Muscle of leg (tissue), 11 donors: ENCODE measurements around the gene GLTP. TPM values are rescaled to one million over a fixed set of nuclear protein-coding genes. Genes with fewer than 3 reads are reported as not detected.
A peak's percentile ranks its signal among the peaks of the same experiment; 100 is the strongest.

Experiments used
- DNase-seq: peaks from one replicate; pipeline ENCODE4 v3.0.0; 2013
- H3K27ac ChIP-seq: one replicate; pipeline ENCODE4 v1.5.1; 2013; ENCODE audit warnings: mild to moderate bottlenecking, low read length, control low read depth
- H3K27me3 ChIP-seq: one replicate; pipeline ENCODE4 v1.6.1; 2013; ENCODE audit warnings: low read length; ENCODE audit not compliant: control insufficient read depth, insufficient read depth
- H3K36me3 ChIP-seq: one replicate; pipeline ENCODE4 v1.6.1; 2013; ENCODE audit warnings: low read length; ENCODE audit not compliant: control insufficient read depth, insufficient read depth
- H3K4me1 ChIP-seq: one replicate; pipeline ENCODE4 v1.6.1; 2013; ENCODE audit warnings: low read length; ENCODE audit not compliant: control insufficient read depth, insufficient read depth
- H3K4me3 ChIP-seq: one replicate; pipeline ENCODE4 v1.5.1; 2013; ENCODE audit warnings: low read length, control low read depth
- H3K9me3 ChIP-seq: replicated peaks from 2 replicates; pipeline ENCODE4 v1.6.1; 2013; ENCODE audit warnings: low read depth, low read length; ENCODE audit not compliant: control insufficient read depth
- WGBS: methylation state at CpG from one replicate; pipeline ENCODE4 v1.1.5; 2013; ENCODE audit warnings: missing lambda C conversion rate; ENCODE audit not compliant: insufficient coverage; 5-methylcytosine and 5-hydroxymethylcytosine counted together
- polyA plus RNA-seq, 8 donors: library from polyadenylated mRNA; unstranded; fragments of 120-200 nt; gene quantifications; one replicate each; pipeline versions ENCODE4 v1.2.1 to v1.2.3, GENCODE V29; 2013; ENCODE audit warnings: inconsistent platforms in 1 of 8, low replicate concordance in 1 of 8; ENCODE audit not compliant: insufficient read length in 8 of 8, insufficient read depth in 1 of 8
- total RNA-seq: library from RNA; stranded (reverse); fragments of 120-200 nt; gene quantifications from one replicate; pipeline ENCODE4 v1.2.4, GENCODE V29; 2013

The GLTP gene
- total and polyA plus RNA-seq, 9 donors = 17.9 to 34.2 (median 22.4) TPM

- H3K27ac ChIP-seq = no peak within 1 kb of the TSS
- peak; percentile 72 for DNase-seq
- 6% methylated on average over 56 of the region's 67 CpGs for WGBS
Measured at GRCh38 chr12:109833307-109834189, 46.8 kb downstream of the GLTP start, which contains the start of gene TRPV4. TSS of gene TRPV4 (minus strand) at chr12:109833398. CDS start at chr12:109814796, 18,602 bp downstream.

GRCh38 chr12:109832541-109833306, 47.6 kb downstream of the GLTP start:
- Histone ChIP-seq H3K27ac (no peak overlapping the region), H3K9me3 (no peaks in the 10 kb centered on the region), H3K36me3 (no peaks in the 10 kb centered on the region), H3K4me3 (peak overlapping the region; percentile 52), H3K4me1 (peaks cover 11% of the 10 kb centered on the region), H3K27me3 (peaks cover 16% of the 10 kb centered on the region)
- 8% methylated on average over 24 of the region's 31 CpGs for WGBS
- no peak for DNase-seq

More at GRCh38 chr12:109833307-109834189, 46.8 kb downstream of the GLTP start, which contains the start of gene TRPV4:
- Histone ChIP-seq H3K27me3 (peaks cover 16% of the 10 kb centered on the region), H3K4me3 (peak within 1 kb of the TSS; percentile 52), H3K4me1 (peaks cover 11% of the 10 kb centered on the region), H3K9me3 (no peaks in the 10 kb centered on the region), H3K36me3 (no peaks in the 10 kb centered on the region)

GRCh38 chr12:109831929-109832328, 48.4 kb downstream of the GLTP start:
- DNase-seq = no peak
- Histone ChIP-seq H3K4me1 (peaks cover 11% of the 10 kb centered on the region), H3K36me3 (no peaks in the 10 kb centered on the region), H3K4me3 (no peak overlapping the region), H3K27ac (no peak overlapping the region), H3K27me3 (peaks cover 16% of the 10 kb centered on the region), H3K9me3 (no peaks in the 10 kb centered on the region)
- 78% methylated on average over 7 of the region's 9 CpGs for WGBS

DNA sequence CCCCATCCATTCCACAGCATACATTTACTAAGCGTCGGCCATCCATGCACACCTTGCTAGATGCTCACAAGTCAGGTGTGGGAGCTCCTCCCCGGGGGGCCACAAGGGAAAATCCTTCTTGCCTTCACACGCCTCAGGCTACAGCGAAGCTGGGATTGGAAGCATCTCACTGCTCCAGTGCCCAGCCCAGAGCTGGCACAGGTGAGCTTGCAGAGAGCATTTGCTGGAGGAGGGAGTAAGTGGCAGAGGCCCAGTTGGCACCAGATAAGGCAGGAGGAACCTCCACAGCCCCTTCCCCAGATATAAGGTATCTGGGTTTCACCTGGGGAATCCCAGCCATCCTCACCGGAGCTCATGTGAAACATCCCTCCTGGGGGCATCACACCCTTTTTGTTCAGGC, 49.0 kb downstream of the GLTP start:
- Histone ChIP-seq H3K9me3 (no peaks in the 10 kb centered on the region), H3K4me3 (no peak overlapping the region), H3K4me1 (peaks cover 11% of the 10 kb centered on the region), H3K27me3 (peaks cover 16% of the 10 kb centered on the region), H3K36me3 (no peaks in the 10 kb centered on the region), H3K27ac (no peak overlapping the region)
- 77% methylated on average over 4 of the region's 6 CpGs for WGBS
- no peak for DNase-seq

GRCh38 chr12:109830718-109831117, 49.6 kb downstream of the GLTP start:
- peaks cover 16% of the 10 kb centered on the region for H3K27me3 ChIP-seq

DNA sequence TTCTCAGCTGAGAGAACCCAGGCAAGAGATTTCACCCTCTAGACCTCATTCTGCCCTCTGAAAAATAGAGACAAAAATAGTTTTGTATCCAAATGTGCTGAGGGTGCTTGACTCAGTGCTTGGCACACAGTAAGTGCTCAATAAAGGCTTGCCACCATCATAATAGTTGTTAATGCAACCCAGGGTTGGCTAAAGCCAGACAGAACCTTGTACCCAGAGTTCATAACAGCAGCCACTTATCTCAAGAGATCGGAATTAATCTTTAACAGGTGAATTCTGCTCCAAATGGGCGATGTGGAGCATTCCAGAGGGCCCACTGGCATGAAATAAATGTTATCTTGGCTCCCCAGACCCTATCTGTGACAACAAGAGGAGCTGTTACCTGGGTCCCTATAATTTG, 50.1 kb downstream of the GLTP start:
- H3K27ac ChIP-seq = no peak overlapping the region
- H3K36me3 ChIP-seq = no peaks in the 10 kb centered on the region
- no peaks in the 10 kb centered on the region for H3K9me3 ChIP-seq
- DNase-seq = no peak
- H3K4me3 ChIP-seq = no peak overlapping the region
- peaks cover 16% of the 10 kb centered on the region for H3K27me3 ChIP-seq
- H3K4me1 ChIP-seq = peaks cover 11% of the 10 kb centered on the region
- WGBS = 71% methylated on average over 1 of the region's 2 CpGs

More at GRCh38 chr12:109830718-109831117, 49.6 kb downstream of the GLTP start:
- Histone ChIP-seq H3K4me3 (no peak overlapping the region), H3K9me3 (no peaks in the 10 kb centered on the region), H3K36me3 (no peaks in the 10 kb centered on the region), H3K4me1 (peaks cover 11% of the 10 kb centered on the region), H3K27ac (no peak overlapping the region)
- DNase-seq = no peak
- WGBS = 33% methylated on average over 2 of the region's 2 CpGs

GRCh38 chr12:109829667-109830066, 50.7 kb downstream of the GLTP start:
- DNase-seq = no peak
- no peaks in the 10 kb centered on the region for H3K9me3 ChIP-seq
- peaks cover 11% of the 10 kb centered on the region for H3K4me1 ChIP-seq
- H3K36me3 ChIP-seq = no peaks in the 10 kb centered on the region
- no peak overlapping the region for H3K4me3 ChIP-seq
- H3K27me3 ChIP-seq = peaks cover 16% of the 10 kb centered on the region
- H3K27ac ChIP-seq = no peak overlapping the region
- 76% methylated on average over 10 of the region's 10 CpGs for WGBS

DNA sequence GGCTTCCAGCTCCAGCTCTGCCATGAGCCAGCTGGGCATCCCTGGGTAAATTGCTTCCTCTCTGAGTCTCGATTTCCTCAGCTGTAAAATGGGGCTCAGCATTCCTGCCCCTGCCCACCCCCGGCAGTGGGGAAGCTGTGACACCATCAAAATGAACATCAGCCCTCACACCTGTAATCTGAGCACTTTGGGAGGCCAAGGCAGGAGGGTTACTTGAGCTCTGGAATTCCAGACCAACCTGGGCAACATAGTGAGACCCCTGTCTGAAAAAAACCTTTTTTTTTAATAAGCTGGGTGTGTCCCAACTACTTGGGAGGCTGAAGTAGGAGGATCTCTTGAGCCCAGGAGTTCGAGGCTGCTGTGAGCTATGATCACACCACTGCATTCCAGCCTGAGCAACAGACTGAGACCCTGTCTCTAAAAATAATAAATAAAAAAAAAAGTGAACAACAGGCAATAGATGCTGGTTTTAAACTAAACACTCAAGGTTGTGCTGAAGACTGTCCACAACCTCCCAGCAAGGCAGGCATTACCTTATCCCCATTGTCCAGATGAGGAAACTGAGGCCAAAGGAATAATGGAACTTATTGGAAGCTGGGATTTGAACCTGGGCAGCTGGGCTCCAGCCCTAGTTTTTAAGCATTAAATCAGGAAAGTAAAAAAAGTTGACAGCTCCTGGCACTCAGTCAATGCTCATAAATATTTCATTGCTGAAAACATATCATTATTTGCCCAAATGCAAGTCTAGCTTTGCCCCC, 51.4 kb downstream of the GLTP start:
- no peak overlapping the region for H3K4me3 ChIP-seq
- no peak for DNase-seq
- H3K27ac ChIP-seq = no peak overlapping the region
- no peaks in the 10 kb centered on the region for H3K9me3 ChIP-seq
- 33% methylated on average over 1 of the region's 3 CpGs for WGBS
- no peaks in the 10 kb centered on the region for H3K36me3 ChIP-seq
- H3K27me3 ChIP-seq = peaks cover 16% of the 10 kb centered on the region
- H3K4me1 ChIP-seq = peaks cover 11% of the 10 kb centered on the region

DNA sequence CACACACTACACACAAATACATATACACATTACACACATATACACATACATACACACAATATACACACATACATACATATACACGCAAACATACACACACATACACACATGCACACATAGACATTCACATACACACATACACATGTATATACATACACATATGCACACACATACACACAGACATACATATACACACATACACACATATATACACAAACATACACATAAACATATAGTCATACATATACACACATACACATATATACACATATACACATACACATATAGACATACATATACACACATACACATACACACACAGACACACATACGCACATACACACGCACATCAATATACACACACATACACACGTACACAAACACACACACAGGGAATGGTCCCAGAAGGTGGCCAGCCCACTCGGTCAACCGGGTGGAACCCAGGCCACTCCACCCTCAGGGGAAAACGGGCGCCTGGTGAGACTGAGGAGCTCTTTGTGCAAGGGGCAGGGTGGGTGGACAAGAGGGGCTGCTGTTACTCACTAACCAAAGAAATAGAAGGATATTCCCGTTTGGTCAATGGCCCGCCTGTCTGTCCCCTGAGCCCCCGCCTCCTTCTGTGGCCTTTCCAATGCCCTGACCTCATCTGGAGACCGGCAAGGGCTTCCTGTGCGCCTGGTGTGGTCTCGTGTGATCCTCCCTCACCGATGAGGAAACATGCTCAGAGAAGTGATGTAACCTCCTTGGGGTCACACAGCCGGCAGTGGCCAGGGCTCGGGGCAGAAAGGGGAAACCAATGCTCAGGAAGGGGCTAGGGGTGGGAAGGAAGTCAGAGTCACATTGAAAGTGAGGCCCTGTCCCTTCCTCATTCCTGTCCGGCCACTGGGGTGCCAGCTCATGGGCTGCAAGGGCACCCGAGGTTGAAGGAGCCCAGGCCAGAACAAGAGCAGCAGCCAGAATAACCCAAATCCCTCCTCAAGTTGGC, 52.5 kb downstream of the GLTP start:
- Histone ChIP-seq H3K27me3 (peaks cover 13% of the 10 kb centered on the region), H3K9me3 (no peaks in the 10 kb centered on the region), H3K36me3 (no peaks in the 10 kb centered on the region), H3K27ac (no peak overlapping the region), H3K4me1 (peaks cover 5% of the 10 kb centered on the region), H3K4me3 (no peak overlapping the region)
- WGBS = 20% methylated on average over 12 of the region's 19 CpGs
- peak; percentile 71 for DNase-seq
